GM18505 (cell line): ENCODE data around the gene MLPH.

Source experiments
- ATAC-seq: cut with Tn5 transposase; IDR thresholded peaks from one replicate; pipeline ENCODE4 v1.9.1; 2021; ENCODE audit not compliant: unreplicated experiment
- POLR2A ChIP-seq: IDR thresholded peaks from 4 replicates; pipeline ENCODE4 v1.6.1; 2011; ENCODE audit warnings: borderline replicate concordance; ENCODE audit not compliant: insufficient read depth, insufficient read length; ENCODE audit errors: extremely low read depth

Gene MLPH

GRCh38 chr2:237574894-237575868 lies 88.1 kb downstream of the MLPH start:
- ATAC-seq, result no peak

GRCh38 chr2:237575869-237576862 lies 89.1 kb downstream of the MLPH start:
- ATAC-seq, result no peak
- TF ChIP-seq POLR2A, result no peak

More at GRCh38 chr2:237574894-237575868, 88.1 kb downstream of the MLPH start:
- no peak for TF ChIP-seq POLR2A

GRCh38 chr2:237576974-237577373 lies 89.9 kb downstream of the MLPH start:
- no peak for ATAC-seq
- TF ChIP-seq POLR2A, result no peak

GRCh38 chr2:237577458-237577857 lies 90.4 kb downstream of the MLPH start:
- no peak for TF ChIP-seq POLR2A
- ATAC-seq, result no peak

GRCh38 chr2:237577956-237578870 lies 91.2 kb downstream of the MLPH start:
- no peak for TF ChIP-seq POLR2A
- ATAC-seq, result no peak

GRCh38 chr2:237581326-237581725 lies 94.3 kb downstream of the MLPH start:
- no peak for TF ChIP-seq POLR2A
- ATAC-seq, result no peak

- no peak for TF ChIP-seq POLR2A
- ATAC-seq, result no peak
Measured at GRCh38 chr2:237581751-237582746, 95.0 kb downstream of the MLPH start.

- no peak for TF ChIP-seq POLR2A
- ATAC-seq, result no peak
Measured at GRCh38 chr2:237583385-237584295, 96.6 kb downstream of the MLPH start.

GRCh38 chr2:237585590-237586221 lies 98.7 kb downstream of the MLPH start:
- no peak for ATAC-seq

More at GRCh38 chr2:237585590-237586221, 98.7 kb downstream of the MLPH start:
- TF ChIP-seq POLR2A, result no peak
